Neural progenitor cell (in vitro differentiated cells): ENCODE measurements around the gene MED10. TPM values are rescaled to one million over a fixed set of nuclear protein-coding genes. Genes with fewer than 3 reads are reported as not detected.

Source experiments
- DNase-seq: peaks from one replicate; pipeline ENCODE4 v3.0.0-alpha.2; 2016; ENCODE audit warnings: low spot score
- H2AFZ ChIP-seq: fragments of 200-600 bp; sonication (generic); replicated peaks from 2 replicates; pipeline ENCODE4 v1.6.1; 2016; ENCODE audit warnings: antibody characterized with exemption
- H3F3A ChIP-seq: fragments of 200-600 bp; sonication (generic); 2 replicates; pipeline ENCODE4 v1.6.1; 2016; ENCODE audit warnings: antibody characterized with exemption, low read depth
- H3K27ac ChIP-seq: fragments of 200-600 bp; sonication (generic); 2 replicates; pipeline ENCODE4 v1.5.1; 2016; ENCODE audit warnings: mild to moderate bottlenecking
- H3K27me3 ChIP-seq: fragments of 200-600 bp; sonication (generic); 2 replicates; pipeline ENCODE4 v1.6.1; 2016; ENCODE audit warnings: mild to moderate bottlenecking, moderate library complexity
- H3K36me3 ChIP-seq: fragments of 200-600 bp; sonication (generic); 2 replicates; pipeline ENCODE4 v1.5.1; 2016
- H3K4me1 ChIP-seq: fragments of 200-600 bp; sonication (generic); 2 replicates; pipeline ENCODE4 v1.6.1; 2016; ENCODE audit warnings: mixed run types
- H3K4me2 ChIP-seq: fragments of 200-600 bp; sonication (generic); 2 replicates; pipeline ENCODE4 v1.6.1; 2016
- H3K4me3 ChIP-seq: fragments of 200-600 bp; sonication (generic); 2 replicates; pipeline ENCODE4 v1.5.1; 2016
- H3K79me2 ChIP-seq: fragments of 200-600 bp; sonication (generic); 2 replicates; pipeline ENCODE4 v1.6.1; 2016; ENCODE audit warnings: low read depth
- H3K9ac ChIP-seq: fragments of 200-600 bp; sonication (generic); 2 replicates; pipeline ENCODE4 v1.6.1; 2016
- H3K9me3 ChIP-seq: fragments of 200-600 bp; sonication (generic); 2 replicates; pipeline ENCODE4 v1.5.1; 2016; ENCODE audit warnings: low read depth
- H4K20me1 ChIP-seq: fragments of 200-600 bp; sonication (generic); 2 replicates; pipeline ENCODE4 v1.6.1; 2016; ENCODE audit warnings: low read depth
- H3K27ac Mint-ChIP-seq: 3 replicates; pipeline ENCODE4 v1.8.0; 2021; ENCODE audit warnings: mixed read lengths
- H3K27me3 Mint-ChIP-seq: 2 replicates; pipeline ENCODE4 v1.8.0; 2022; ENCODE audit warnings: low read depth, mild to moderate bottlenecking, inconsistent platforms, moderate library complexity, mixed read lengths; ENCODE audit not compliant: insufficient read depth
- H3K36me3 Mint-ChIP-seq: 3 replicates; pipeline ENCODE4 v1.8.0; 2021; ENCODE audit warnings: mixed read lengths
- H3K4me1 Mint-ChIP-seq: 3 replicates; pipeline ENCODE4 v1.8.0; 2021; ENCODE audit warnings: mixed read lengths
- H3K4me3 Mint-ChIP-seq: 3 replicates; pipeline ENCODE4 v1.8.0; 2021; ENCODE audit warnings: mild to moderate bottlenecking, moderate library complexity, mixed read lengths
- H3K9me3 Mint-ChIP-seq: 3 replicates; pipeline ENCODE4 v1.8.0; 2020; ENCODE audit warnings: mixed read lengths
- CTCF ChIP-seq: fragments of 200-600 bp; sonication (generic); IDR thresholded peaks from 2 replicates; pipeline ENCODE4 v1.5.1; 2017; ENCODE audit warnings: antibody characterized with exemption, mild to moderate bottlenecking
- EZH2 ChIP-seq: fragments of 200-600 bp; sonication (generic); IDR thresholded peaks from 2 replicates; pipeline ENCODE4 v1.6.1; 2017; ENCODE audit warnings: antibody characterized with exemption, mild to moderate bottlenecking, moderate library complexity
- EZH2phosphoT487 ChIP-seq: fragments of 200-600 bp; sonication (generic); IDR thresholded peaks from 2 replicates; pipeline ENCODE4 v1.6.1; 2017; ENCODE audit warnings: antibody characterized with exemption
- total RNA-seq: library from RNA; depleted of rRNA; stranded (reverse); fragments of >200 nt; gene quantifications from 2 replicates; pipeline ENCODE4 v1.2.3, GENCODE V29; 2015; ENCODE audit warnings: low replicate concordance

Gene MED10
- total RNA-seq, 1 donor from 2014 or later, result 23.5 TPM

GRCh38 chr5:6404129-6404528 is 25.8 kb upstream of the MED10 start:
- DNase-seq, result no peak
- H3K27me3 Mint-ChIP-seq, result peaks cover 2% of the 10 kb centered on the region
- no peaks in the 10 kb centered on the region for H3K36me3 Mint-ChIP-seq
- Histone ChIP-seq H3K9ac (no peak overlapping the region), H3K4me1 (peaks cover 8% of the 10 kb centered on the region), H3K27ac (no peak overlapping the region), H4K20me1 (no peaks in the 10 kb centered on the region), H3K36me3 (no peaks in the 10 kb centered on the region), H3K4me3 (no peak overlapping the region), H2AFZ (no peak overlapping the region), H3K27me3 (no peaks in the 10 kb centered on the region), H3K79me2 (no peaks in the 10 kb centered on the region), H3K4me2 (no peak overlapping the region), H3F3A (no peaks in the 10 kb centered on the region), H3K9me3 (no peaks in the 10 kb centered on the region)
- TF ChIP-seq CTCF (no peak), EZH2 (no peak), EZH2phosphoT487 (no peak)
- no peaks in the 10 kb centered on the region for H3K9me3 Mint-ChIP-seq
- H3K4me3 Mint-ChIP-seq, result no peak overlapping the region
- H3K4me1 Mint-ChIP-seq, result peaks cover 4% of the 10 kb centered on the region
- H3K27ac Mint-ChIP-seq, result no peak overlapping the region

- H3K27me3 ChIP-seq, result no peaks in the 10 kb centered on the region
- no peaks in the 10 kb centered on the region for H3K36me3 Mint-ChIP-seq
- no peaks in the 10 kb centered on the region for H3F3A ChIP-seq
- no peak overlapping the region for H3K9ac ChIP-seq
- H3K9me3 ChIP-seq, result no peaks in the 10 kb centered on the region
- H3K4me3 Mint-ChIP-seq, result no peak overlapping the region
- H3K27ac Mint-ChIP-seq, result no peak overlapping the region
- peaks cover 4% of the 10 kb centered on the region for H3K4me1 Mint-ChIP-seq
- no peaks in the 10 kb centered on the region for H3K79me2 ChIP-seq
- DNase-seq, result no peak
- H3K4me3 ChIP-seq, result no peak overlapping the region
- no peaks in the 10 kb centered on the region for H3K9me3 Mint-ChIP-seq
- TF ChIP-seq EZH2phosphoT487 (no peak), CTCF (no peak), EZH2 (no peak)
- peaks cover 8% of the 10 kb centered on the region for H3K4me1 ChIP-seq
- H3K4me2 ChIP-seq, result no peak overlapping the region
- peaks cover 5% of the 10 kb centered on the region for H3K27me3 Mint-ChIP-seq
- H3K36me3 ChIP-seq, result no peaks in the 10 kb centered on the region
- no peak overlapping the region for H3K27ac ChIP-seq
- no peak overlapping the region for H2AFZ ChIP-seq
- H4K20me1 ChIP-seq, result no peaks in the 10 kb centered on the region
Observed at GRCh38 chr5:6403416-6403815, 25.1 kb upstream of the MED10 start.

- H3K27ac Mint-ChIP-seq, result no peak overlapping the region
- Histone ChIP-seq H4K20me1 (no peaks in the 10 kb centered on the region), H3F3A (no peaks in the 10 kb centered on the region), H2AFZ (no peak overlapping the region), H3K36me3 (no peaks in the 10 kb centered on the region), H3K9ac (no peak overlapping the region), H3K9me3 (no peaks in the 10 kb centered on the region), H3K4me2 (no peak overlapping the region), H3K4me3 (no peak overlapping the region), H3K27me3 (no peaks in the 10 kb centered on the region), H3K4me1 (peaks cover 8% of the 10 kb centered on the region), H3K79me2 (no peaks in the 10 kb centered on the region), H3K27ac (no peak overlapping the region)
- no peaks in the 10 kb centered on the region for H3K9me3 Mint-ChIP-seq
- H3K4me3 Mint-ChIP-seq, result no peak overlapping the region
- no peaks in the 10 kb centered on the region for H3K36me3 Mint-ChIP-seq
- DNase-seq, result no peak
- peaks cover 5% of the 10 kb centered on the region for H3K27me3 Mint-ChIP-seq
- peaks cover 4% of the 10 kb centered on the region for H3K4me1 Mint-ChIP-seq
- TF ChIP-seq CTCF, result no peak
- no peak for TF ChIP-seq EZH2phosphoT487
- TF ChIP-seq EZH2, result no peak
Observed at GRCh38 chr5:6402939-6403338, 24.6 kb upstream of the MED10 start.
